Type B pancreatic cell (in vitro differentiated cells): Measurements from ENCODE around the gene TOLLIP. TPM values are rescaled to one million over a fixed set of nuclear protein-coding genes. Genes with fewer than 3 reads are reported as not detected.

Experiments
- DNase-seq: peaks from one replicate; pipeline ENCODE4 v3.0.0; 2021; ENCODE audit warnings: mixed read lengths; ENCODE audit not compliant: unreplicated experiment; ENCODE audit errors: extremely low spot score
- H3K27ac Mint-ChIP-seq: 2 replicates; pipeline ENCODE4 v1.8.0; 2021; ENCODE audit warnings: mild to moderate bottlenecking, mixed read lengths
- H3K27me3 Mint-ChIP-seq: 2 replicates; pipeline ENCODE4 v1.8.0; 2021; ENCODE audit warnings: mixed read lengths
- H3K36me3 Mint-ChIP-seq: 2 replicates; pipeline ENCODE4 v1.8.0; 2021; ENCODE audit warnings: mixed read lengths
- H3K4me1 Mint-ChIP-seq: one replicate; pipeline ENCODE4 v1.8.0; 2021; ENCODE audit warnings: mixed read lengths; ENCODE audit not compliant: unreplicated experiment
- H3K4me3 Mint-ChIP-seq: 2 replicates; pipeline ENCODE4 v1.8.0; 2021; ENCODE audit warnings: mild to moderate bottlenecking, mixed read lengths
- H3K9me3 Mint-ChIP-seq: 2 replicates; pipeline ENCODE4 v1.8.0; 2021; ENCODE audit warnings: mixed read lengths
- total RNA-seq: library from RNA; stranded (reverse); gene quantifications from 2 replicates; pipeline ENCODE4 v1.2.1, GENCODE V29; 2021; ENCODE audit warnings: low replicate concordance
- TF ChIP-seq, protein P1 (sequence below): fragments of 200-600 bp; sonication (generic); conservative IDR thresholded peaks from 2 replicates; pipeline ENCODE4 v1.5.0; 2021; ENCODE audit warnings: antibody characterized with exemption, mild to moderate bottlenecking

Gene TOLLIP
- total RNA-seq, 1 donor from 2014 or later: 49.2 TPM

DNA sequence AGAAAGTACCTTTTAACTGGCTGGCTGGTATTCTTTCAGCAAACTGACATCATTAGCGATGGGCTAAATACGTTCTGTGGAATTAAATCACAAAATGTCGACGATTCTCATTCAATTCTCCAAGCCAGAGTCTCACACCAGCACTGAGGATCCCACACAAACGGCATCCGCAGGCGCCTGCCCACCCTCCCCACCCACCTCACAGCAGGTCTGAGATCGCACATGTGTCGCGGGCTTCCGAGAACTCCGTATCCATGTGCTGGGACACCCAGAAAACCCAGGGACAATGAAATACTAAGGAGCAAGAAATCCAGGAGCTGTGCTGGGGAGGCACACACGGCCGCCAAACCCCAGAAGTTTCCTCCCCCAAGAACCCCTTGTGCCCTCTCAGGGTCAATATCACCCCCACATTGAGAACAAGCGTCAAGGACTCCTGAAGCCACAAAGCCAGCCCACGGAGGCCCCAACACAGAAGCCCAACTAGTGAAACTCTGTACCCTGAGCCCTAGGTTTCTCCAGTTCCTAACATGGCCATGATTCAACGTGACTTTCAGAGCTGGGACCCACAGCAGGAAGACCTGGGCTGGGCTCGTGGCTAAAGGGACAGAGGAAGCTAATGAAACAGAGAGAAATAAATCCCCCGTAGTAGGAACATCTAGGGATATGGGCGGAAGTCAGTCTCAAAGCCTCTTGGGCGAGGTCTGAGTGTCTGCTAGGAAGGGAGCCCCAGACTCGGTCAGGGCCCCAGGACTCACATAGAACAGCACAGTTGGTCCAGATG lies 8.0 kb downstream of the TOLLIP start:
- Mint-ChIP-seq H3K27ac (peak overlapping the region; percentile 69), H3K4me1 (peaks cover 44% of the 10 kb centered on the region), H3K27me3 (no peaks in the 10 kb centered on the region), H3K9me3 (no peaks in the 10 kb centered on the region), H3K4me3 (no peak overlapping the region), H3K36me3 (peaks cover 5% of the 10 kb centered on the region)
- TF ChIP-seq, protein P1, sequence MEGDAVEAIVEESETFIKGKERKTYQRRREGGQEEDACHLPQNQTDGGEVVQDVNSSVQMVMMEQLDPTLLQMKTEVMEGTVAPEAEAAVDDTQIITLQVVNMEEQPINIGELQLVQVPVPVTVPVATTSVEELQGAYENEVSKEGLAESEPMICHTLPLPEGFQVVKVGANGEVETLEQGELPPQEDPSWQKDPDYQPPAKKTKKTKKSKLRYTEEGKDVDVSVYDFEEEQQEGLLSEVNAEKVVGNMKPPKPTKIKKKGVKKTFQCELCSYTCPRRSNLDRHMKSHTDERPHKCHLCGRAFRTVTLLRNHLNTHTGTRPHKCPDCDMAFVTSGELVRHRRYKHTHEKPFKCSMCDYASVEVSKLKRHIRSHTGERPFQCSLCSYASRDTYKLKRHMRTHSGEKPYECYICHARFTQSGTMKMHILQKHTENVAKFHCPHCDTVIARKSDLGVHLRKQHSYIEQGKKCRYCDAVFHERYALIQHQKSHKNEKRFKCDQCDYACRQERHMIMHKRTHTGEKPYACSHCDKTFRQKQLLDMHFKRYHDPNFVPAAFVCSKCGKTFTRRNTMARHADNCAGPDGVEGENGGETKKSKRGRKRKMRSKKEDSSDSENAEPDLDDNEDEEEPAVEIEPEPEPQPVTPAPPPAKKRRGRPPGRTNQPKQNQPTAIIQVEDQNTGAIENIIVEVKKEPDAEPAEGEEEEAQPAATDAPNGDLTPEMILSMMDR: no peak
- peak; percentile 49 for DNase-seq

GRCh38 chr11:1300569-1301187 lies 8.8 kb downstream of the TOLLIP start:
- TF ChIP-seq, protein P1: no peak
- Mint-ChIP-seq H3K36me3 (peaks cover 5% of the 10 kb centered on the region), H3K4me3 (no peak overlapping the region), H3K9me3 (no peaks in the 10 kb centered on the region), H3K27ac (peak overlapping the region; percentile 21), H3K27me3 (no peaks in the 10 kb centered on the region), H3K4me1 (peaks cover 44% of the 10 kb centered on the region)
- peak; percentile 52 for DNase-seq

- no peak for DNase-seq
- no peaks in the 10 kb centered on the region for H3K9me3 Mint-ChIP-seq
- peak overlapping the region; percentile 21 for H3K27ac Mint-ChIP-seq
- H3K27me3 Mint-ChIP-seq: no peaks in the 10 kb centered on the region
- peaks cover 5% of the 10 kb centered on the region for H3K36me3 Mint-ChIP-seq
- TF ChIP-seq, protein P1: no peak
- no peak overlapping the region for H3K4me3 Mint-ChIP-seq
- H3K4me1 Mint-ChIP-seq: peaks cover 40% of the 10 kb centered on the region
These were observed 9.3 kb downstream of the TOLLIP start for GRCh38 chr11:1300121-1300520.

- DNase-seq: peak; percentile 68
- Mint-ChIP-seq H3K4me1 (peaks cover 35% of the 10 kb centered on the region), H3K9me3 (no peaks in the 10 kb centered on the region), H3K4me3 (no peak overlapping the region), H3K36me3 (peaks cover 5% of the 10 kb centered on the region), H3K27me3 (no peaks in the 10 kb centered on the region), H3K27ac (peak overlapping the region; percentile 83)
- TF ChIP-seq, protein P1: no peak
These were observed 9.8 kb downstream of the TOLLIP start for GRCh38 chr11:1299621-1300020.

GRCh38 chr11:1298695-1299492 lies 10.5 kb downstream of the TOLLIP start:
- Mint-ChIP-seq H3K4me3 (no peak overlapping the region), H3K27me3 (no peaks in the 10 kb centered on the region), H3K4me1 (peaks cover 29% of the 10 kb centered on the region), H3K9me3 (no peaks in the 10 kb centered on the region), H3K36me3 (no peaks in the 10 kb centered on the region), H3K27ac (peak overlapping the region; percentile 83)
- TF ChIP-seq, protein P1: no peak
- DNase-seq: peak; percentile 66
